NCI-H2171 (cell line): ENCODE data around the gene HACD2.

Experiments used
- DNase-seq: peaks from one replicate; lab custom pipeline; 2025; lab: John Stamatoyannopoulos, UW

HACD2 gene, protein sequence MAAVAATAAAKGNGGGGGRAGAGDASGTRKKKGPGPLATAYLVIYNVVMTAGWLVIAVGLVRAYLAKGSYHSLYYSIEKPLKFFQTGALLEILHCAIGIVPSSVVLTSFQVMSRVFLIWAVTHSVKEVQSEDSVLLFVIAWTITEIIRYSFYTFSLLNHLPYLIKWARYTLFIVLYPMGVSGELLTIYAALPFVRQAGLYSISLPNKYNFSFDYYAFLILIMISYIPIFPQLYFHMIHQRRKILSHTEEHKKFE

DNA sequence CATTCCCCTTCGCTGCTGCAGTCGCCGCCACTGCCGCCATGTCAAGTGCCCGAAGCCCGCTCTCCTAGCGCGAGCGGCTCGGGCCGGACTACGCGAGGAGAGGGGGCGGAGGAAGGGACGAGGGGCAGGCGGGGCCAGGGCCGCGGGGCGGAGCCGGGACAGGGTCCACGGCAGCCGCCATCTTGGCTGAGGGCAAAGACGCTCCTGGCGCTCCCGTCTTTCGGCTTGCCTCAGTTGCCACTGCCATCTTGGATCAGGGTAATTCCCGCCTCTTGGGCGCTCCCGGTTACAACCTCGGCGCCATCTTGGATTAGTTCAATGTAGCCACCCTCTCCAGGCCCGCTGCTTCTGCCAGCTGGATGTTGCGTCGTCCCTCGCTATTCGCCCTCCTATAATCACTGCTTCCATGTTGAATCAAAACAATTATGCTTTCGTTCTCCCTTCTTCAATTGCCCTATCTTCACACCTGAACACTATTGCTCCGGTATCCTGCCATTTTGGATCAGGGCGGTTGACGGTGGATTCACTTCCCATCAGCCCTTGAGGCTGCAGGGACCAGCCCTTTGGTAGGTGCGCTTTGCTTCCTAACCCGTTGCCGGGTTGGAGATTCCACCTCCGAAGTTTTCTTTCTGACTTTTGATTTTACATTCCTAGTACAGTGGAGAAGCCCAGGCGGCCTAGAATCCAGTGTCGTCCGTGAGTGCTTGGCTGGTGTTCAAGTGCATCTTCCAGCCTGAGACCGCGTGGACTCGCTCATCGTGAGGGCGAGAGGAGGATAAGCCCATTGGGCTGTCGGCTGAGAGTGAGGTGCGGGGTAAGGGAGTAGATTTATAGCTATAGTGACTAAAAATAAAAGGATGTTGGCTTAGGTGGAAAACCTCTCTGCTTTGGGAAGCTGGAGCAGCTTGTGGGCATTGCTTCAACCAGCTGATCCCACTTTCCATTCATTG lies at the start of gene HACD2:
TSS of gene HACD2 (minus strand) at position 66 of the 950 bp plus-strand sequence. CDS start at position 40, 26 bp downstream.
- peak; percentile 96 for DNase-seq

DNA sequence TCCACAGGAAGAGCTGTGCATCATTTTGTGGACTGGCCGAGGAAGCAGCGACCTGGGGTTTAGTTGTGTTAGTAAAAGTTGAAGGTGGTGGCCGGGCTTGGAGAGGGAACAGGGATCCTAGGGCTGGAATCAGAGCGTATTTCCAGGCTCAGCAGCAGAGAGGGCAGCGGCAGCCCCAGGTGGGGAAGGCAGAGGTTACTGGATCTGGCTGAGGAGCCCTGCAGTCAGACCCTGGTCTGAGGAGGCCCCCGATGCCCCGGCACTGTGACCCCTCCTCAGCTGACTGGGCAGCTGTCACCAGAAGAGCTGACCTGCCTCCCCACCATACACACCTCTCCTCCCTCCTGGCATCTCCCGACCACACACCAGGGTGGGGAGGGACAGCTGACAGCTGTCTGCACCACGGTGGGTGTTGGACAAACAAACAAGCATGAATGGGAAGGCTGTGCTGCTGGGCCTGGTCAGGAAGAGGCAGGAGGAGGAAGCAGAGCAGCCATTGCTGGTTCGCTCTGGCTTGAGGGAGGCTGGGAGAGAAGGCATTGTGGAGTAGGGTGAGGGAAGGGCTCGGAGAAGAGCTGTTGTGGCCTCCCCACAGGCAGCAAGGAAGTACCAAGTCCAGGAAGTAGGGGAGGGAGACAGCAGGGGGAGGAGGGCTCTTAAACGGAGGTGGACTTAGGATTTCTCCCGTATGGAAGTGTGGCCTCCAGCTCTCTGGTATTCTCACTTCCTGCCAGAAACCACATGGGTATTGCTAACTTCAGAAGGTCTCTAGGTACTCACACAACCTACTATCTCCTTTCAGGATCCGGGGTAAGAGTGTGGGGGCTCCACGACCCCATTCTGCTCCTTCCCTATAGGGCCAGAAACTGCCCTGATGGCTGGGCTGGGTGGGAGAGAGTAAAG lies 49.5 kb upstream of the HACD2 start:
- no peak for DNase-seq

DNA sequence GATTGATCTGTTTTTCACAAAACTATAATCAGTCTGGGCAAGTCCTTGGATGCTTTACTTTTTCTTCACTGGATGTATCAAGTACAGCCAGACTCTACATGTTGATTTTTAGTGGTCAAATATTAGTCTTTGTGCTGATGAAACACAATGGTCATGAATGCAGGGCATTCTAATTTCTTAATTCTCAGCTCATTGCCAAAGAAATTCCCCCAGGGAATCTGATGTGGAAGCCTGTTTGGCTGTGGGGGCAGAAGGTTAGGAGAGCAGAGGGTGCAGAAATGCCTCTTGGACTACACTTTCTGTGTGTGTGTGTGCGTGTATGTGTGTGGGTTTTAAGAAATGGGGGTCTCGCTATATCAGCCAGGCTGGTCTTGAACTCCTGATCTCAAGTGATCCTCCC lies 48.7 kb upstream of the HACD2 start:
- DNase-seq: no peak

GRCh38 chr3:123632161-123632655 lies 47.4 kb upstream of the HACD2 start:
- no peak for DNase-seq

GRCh38 chr3:123629747-123630047 lies 44.8 kb upstream of the HACD2 start:
- no peak for DNase-seq

DNA sequence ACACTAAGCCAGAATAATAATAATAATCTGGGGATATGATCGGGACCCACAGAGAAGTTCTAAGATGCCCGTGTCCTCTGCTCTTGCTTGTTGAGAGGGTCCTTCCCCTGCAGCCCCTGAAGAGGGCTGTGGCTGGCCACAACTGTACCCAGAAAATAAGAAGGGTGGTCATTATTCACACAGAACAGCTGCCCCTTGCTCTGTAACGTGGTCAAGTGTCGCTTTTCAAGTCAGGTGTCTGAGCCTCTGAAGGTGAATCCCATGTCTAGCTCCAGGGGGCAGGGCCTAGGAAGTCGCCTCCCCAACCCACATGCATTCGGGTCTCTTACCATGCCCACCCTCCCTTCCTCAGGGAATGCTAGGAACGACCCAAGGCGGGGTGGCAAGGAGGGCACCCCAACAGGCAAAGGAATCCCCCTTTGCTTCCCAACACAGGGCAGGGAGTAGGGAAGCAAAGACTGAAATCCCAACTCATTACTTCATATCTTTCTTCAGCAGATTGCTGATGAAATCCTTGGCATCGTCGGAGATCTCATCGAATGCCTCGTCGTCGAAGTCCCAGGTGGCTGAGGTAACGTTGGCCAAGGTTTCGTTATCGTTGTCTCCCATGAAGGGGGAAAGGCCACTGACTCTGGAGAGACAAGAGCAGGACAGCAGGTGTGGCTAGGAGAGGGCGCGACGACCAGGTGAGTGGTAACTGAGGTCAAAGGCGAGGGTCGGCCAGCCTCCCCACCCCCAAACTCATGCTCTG lies 44.3 kb upstream of the HACD2 start:
- no peak for DNase-seq

- DNase-seq: peak; percentile 10
Observed at GRCh38 chr3:123627673-123628670, 43.1 kb upstream of the HACD2 start.

DNA sequence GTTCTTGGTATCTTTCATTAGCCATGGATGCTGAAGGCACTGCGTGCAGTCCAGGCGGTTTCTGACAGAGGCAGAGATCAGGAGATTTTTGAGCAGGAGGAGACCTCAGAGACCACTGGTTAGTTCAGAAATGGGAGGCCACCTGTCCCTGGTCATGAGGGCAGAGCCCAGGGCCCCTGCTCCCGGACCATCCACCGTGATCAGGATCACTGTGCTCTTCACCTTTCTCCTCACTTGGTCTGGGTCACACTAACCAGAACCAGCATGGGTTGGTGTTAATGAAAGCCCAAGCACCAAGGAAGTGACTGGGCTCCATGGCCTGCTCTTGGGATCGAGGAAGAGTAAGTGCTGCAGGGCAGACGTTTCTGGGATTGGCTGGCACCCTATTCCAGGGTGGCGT lies 42.0 kb upstream of the HACD2 start:
- DNase-seq: no peak

DNA sequence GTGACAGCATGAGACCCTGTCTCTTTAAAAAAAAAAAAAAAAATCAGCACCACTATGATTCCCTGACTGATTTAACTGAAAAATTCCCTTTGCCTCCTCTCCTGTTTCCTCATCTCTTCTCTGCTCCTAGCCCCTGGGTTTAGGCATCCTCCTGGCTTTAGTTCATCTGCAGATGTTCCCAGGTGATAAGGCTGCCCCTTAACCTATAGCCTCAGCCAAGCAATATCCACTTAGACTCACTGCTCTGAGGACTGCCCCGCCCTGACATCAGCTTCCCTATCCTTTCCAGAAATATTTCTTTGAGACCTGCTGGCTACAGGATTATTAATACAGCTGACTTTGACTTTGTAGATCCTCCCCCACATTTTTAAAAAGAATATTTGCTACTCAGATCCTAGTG lies 39.4 kb upstream of the HACD2 start:
- no peak for DNase-seq

- no peak for DNase-seq
Observed at GRCh38 chr3:123623346-123623880, 38.6 kb upstream of the HACD2 start.

GRCh38 chr3:123622766-123623165 lies 37.9 kb upstream of the HACD2 start:
- DNase-seq: no peak

DNA sequence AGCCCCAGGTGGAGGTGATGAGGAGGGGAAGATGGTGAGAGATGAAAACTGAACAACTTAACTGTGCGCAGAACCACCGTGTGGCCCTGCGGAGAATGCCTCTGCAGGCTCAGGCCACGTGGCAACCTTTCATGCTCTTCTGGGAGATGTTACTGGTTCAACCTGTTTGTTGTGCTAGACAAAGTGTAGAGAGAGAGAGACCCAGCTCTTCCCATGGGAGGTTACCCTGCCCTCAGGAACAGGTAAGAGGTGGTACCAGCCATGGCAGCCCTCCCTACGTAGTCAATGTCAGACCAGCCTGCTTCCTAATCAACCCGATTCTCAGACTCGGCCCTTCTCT lies 37.0 kb upstream of the HACD2 start:
- DNase-seq: no peak

DNA sequence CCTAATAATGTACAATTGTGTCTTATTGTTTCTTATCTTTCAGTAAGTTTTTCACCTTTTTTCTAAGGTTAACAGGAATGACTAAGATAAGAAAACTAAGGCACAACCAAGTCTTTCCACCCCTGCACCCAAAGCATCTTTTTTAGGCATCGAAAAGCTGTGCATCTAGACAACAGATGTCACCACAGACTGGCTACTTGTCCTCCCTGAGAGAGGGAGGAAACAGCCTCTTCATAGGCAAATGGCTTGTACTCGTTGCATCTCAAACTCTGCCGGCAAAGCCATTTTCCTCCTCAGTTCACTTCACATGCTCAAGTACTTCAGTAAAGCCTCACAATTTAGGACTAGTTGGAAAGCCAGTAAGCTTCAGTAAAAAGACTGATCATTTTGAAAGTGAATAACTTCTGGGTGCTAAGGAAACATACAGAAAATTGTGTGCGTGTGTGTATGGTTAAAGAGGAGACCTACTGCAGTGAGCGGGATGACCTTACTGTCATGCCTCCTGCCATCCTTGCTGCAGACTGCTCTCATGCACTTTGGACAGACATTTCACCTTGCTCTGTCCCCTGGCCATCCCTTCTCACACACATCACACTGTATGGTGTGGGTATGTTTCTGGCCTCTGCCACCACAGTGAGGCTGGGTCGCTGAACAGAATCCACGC lies 36.5 kb upstream of the HACD2 start:
- DNase-seq: peak; percentile 8

- no peak for DNase-seq
Observed at GRCh38 chr3:123620343-123620742, 35.5 kb upstream of the HACD2 start.

GRCh38 chr3:123618768-123619484 lies 34.1 kb upstream of the HACD2 start:
- DNase-seq: peak; percentile 53

- no peak for DNase-seq
Observed at GRCh38 chr3:123618076-123618708, 33.3 kb upstream of the HACD2 start.

- DNase-seq: no peak
Observed at GRCh38 chr3:123616593-123616992, 31.7 kb upstream of the HACD2 start.

GRCh38 chr3:123613543-123613942 lies 28.7 kb upstream of the HACD2 start:
- no peak for DNase-seq
